CD14-positive monocyte (primary cell): ENCODE measurements around the gene CENPS. TPM values are rescaled to one million over a fixed set of nuclear protein-coding genes. Genes with fewer than 3 reads are reported as not detected.
A peak's percentile ranks its signal among the peaks of the same experiment; 100 is the strongest.

ENCODE experiments used
- DNase-seq, 3 donors: peaks; one replicate each; pipeline ENCODE4 v3.0.0-alpha.2; 2011 to 2022
- H2AFZ ChIP-seq: 2 replicates; pipeline ENCODE4 v1.6.0; 2012; ENCODE audit warnings: mild to moderate bottlenecking, low read depth, low read length, inconsistent platforms; ENCODE audit not compliant: insufficient read depth, poor library complexity, severe bottlenecking
- H3K27ac ChIP-seq, 2 donors: 1 replicate in 1 of 2; 2 replicates in 1 of 2; pipeline ENCODE4 v1.5.1; 2012 to 2013; ENCODE audit warnings: low read length in 2 of 2, control low read depth in 1 of 2, inconsistent platforms in 1 of 2, low read depth in 1 of 2, mild to moderate bottlenecking in 1 of 2
- H3K27me3 ChIP-seq, 2 donors: one replicate each; pipeline versions ENCODE4 v1.6.0 to v1.6.1; 2011 to 2013; ENCODE audit warnings: low read length in 2 of 2; ENCODE audit not compliant: control insufficient read depth in 2 of 2, insufficient read depth in 2 of 2
- H3K36me3 ChIP-seq, 2 donors: replicated peaks in 1 of 2; 1 replicate in 1 of 2; 2 replicates in 1 of 2; pipeline versions ENCODE4 v1.5.1 to v1.6.1; 2012 to 2013; ENCODE audit warnings: low read length in 2 of 2, control low read depth in 1 of 2, inconsistent platforms in 1 of 2, mild to moderate bottlenecking in 1 of 2; ENCODE audit not compliant: insufficient read depth in 2 of 2, control insufficient read depth in 1 of 2
- H3K4me1 ChIP-seq, 2 donors: 1 replicate in 1 of 2; 2 replicates in 1 of 2; pipeline versions ENCODE4 v1.5.1 to v1.6.1; 2012 to 2013; ENCODE audit warnings: low read length in 2 of 2, control low read depth in 1 of 2, inconsistent platforms in 1 of 2, mild to moderate bottlenecking in 1 of 2, moderate library complexity in 1 of 2; ENCODE audit not compliant: insufficient read depth in 2 of 2, control insufficient read depth in 1 of 2
- H3K4me2 ChIP-seq: replicated peaks from 2 replicates; pipeline ENCODE3; 2012; ENCODE audit warnings: low read length, moderate library complexity, mild to moderate bottlenecking; ENCODE audit not compliant: poor library complexity, severe bottlenecking; ENCODE audit errors: extremely low read depth
- H3K4me3 ChIP-seq, 3 experiments: fragments of 200-600 bp in 1 of 3; sonication (generic) in 1 of 3; replicated peaks in 1 of 3; 1 replicate in 2 of 3; 2 replicates in 1 of 3; pipeline ENCODE4 v1.5.1; 2011 to 2013; ENCODE audit warnings: low read length in 3 of 3, mild to moderate bottlenecking in 3 of 3, control low read depth in 2 of 3, low read depth in 2 of 3, inconsistent platforms in 1 of 3, moderate library complexity in 1 of 3
- H3K79me2 ChIP-seq: 2 replicates; pipeline ENCODE4 v1.6.0; 2012; ENCODE audit warnings: mild to moderate bottlenecking, control low read depth, inconsistent platforms, low read length, moderate library complexity; ENCODE audit not compliant: insufficient read depth
- H3K9ac ChIP-seq: 2 replicates; pipeline ENCODE4 v1.6.0; 2017; ENCODE audit warnings: low read length, mild to moderate bottlenecking; ENCODE audit not compliant: insufficient read depth, poor library complexity, severe bottlenecking
- H3K9me3 ChIP-seq, 2 donors: replicated peaks in 1 of 2; 1 replicate in 1 of 2; 2 replicates in 1 of 2; pipeline versions ENCODE4 v1.5.1 to v1.6.1; 2012 to 2013; ENCODE audit warnings: low read length in 2 of 2, control low read depth in 1 of 2; ENCODE audit not compliant: control insufficient read depth in 1 of 2, insufficient read depth in 1 of 2
- H4K20me1 ChIP-seq: 2 replicates; pipeline ENCODE4 v1.6.0; 2012; ENCODE audit warnings: mild to moderate bottlenecking, low read length, control low read depth, moderate library complexity; ENCODE audit not compliant: insufficient read depth
- H3K27ac Mint-ChIP-seq, 7 donors: one replicate each; pipeline ENCODE4 v1.8.0; 2020; ENCODE audit warnings: mild to moderate bottlenecking in 7 of 7, mixed read lengths in 7 of 7, moderate library complexity in 6 of 7, inconsistent platforms in 2 of 7
- H3K27me3 Mint-ChIP-seq, 3 donors: one replicate each; pipeline ENCODE4 v1.8.0; 2021 to 2022; ENCODE audit warnings: low read depth in 3 of 3, mild to moderate bottlenecking in 3 of 3, mixed read lengths in 3 of 3, moderate library complexity in 3 of 3, inconsistent platforms in 1 of 3
- H3K36me3 Mint-ChIP-seq, 2 donors: one replicate each; pipeline ENCODE4 v1.8.0; 2020; ENCODE audit warnings: mixed read lengths in 2 of 2, inconsistent platforms in 1 of 2, mild to moderate bottlenecking in 1 of 2
- H3K4me1 Mint-ChIP-seq: one replicate; pipeline ENCODE4 v1.8.0; 2020; ENCODE audit warnings: mild to moderate bottlenecking, mixed read lengths
- H3K4me3 Mint-ChIP-seq, 2 donors: one replicate each; pipeline ENCODE4 v1.8.0; 2020; ENCODE audit warnings: mild to moderate bottlenecking in 2 of 2, mixed read lengths in 2 of 2, moderate library complexity in 1 of 2
- H3K9me3 Mint-ChIP-seq, 7 donors: one replicate each; pipeline ENCODE4 v1.8.0; 2020 to 2022; ENCODE audit warnings: mixed read lengths in 7 of 7, mild to moderate bottlenecking in 6 of 7, moderate library complexity in 6 of 7, inconsistent platforms in 2 of 7
- WGBS: methylation state at CpG from one replicate; pipeline ENCODE4 v1.1.5; 2013; ENCODE audit warnings: missing lambda C conversion rate; ENCODE audit not compliant: insufficient coverage; 5-methylcytosine and 5-hydroxymethylcytosine counted together
- intact Hi-C, 2 donors: fragments of 100-400 bp; cut with micrococcal nuclease; formaldehyde crosslinking; loops; one replicate each; pipeline versions ENCODE4 v1.15.0 to v1.15.1; 2023
- polyA plus RNA-seq, 3 donors: library from polyadenylated mRNA; depleted of rRNA in 1 of 3; unstranded in 2 of 3; stranded (reverse) in 1 of 3; fragments of 300-500 nt in 2 of 3; fragments of >200 nt in 1 of 3; fragmentation: Illumina TruSeq in 2 of 3; gene quantifications; 1 replicate in 2 of 3; 2 replicates in 1 of 3; pipeline ENCODE4 v1.2.3, GENCODE V29; 2012 to 2021
- TF ChIP-seq, protein P1 (sequence below): fragments of 200-600 bp; IDR thresholded peaks from one replicate; pipeline ENCODE4 v1.8.0; 2022; ENCODE audit warnings: antibody characterized with exemption, mild to moderate bottlenecking

Gene CENPS
- polyA plus RNA-seq, 3 donors, result 0.48 to 3.5 (median 2.5) TPM

DNA sequence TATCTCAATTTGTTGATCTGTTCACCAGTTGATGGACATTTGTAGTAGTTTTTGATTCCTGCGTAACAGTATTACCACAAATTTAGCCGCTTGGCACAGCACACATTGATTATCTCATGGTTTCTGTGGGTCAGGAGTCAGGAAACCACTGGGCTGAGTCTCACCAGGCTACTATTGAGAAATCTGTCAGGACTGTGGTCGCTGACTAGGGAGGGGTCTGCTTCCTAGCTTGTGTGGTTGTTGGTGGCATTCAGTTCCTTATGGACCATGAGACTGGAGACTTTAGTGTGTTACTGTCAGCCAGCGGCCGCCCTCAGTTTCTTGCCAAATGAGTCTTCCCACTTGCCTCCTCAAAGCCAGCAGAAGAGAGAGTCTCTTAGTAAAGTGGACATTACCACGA is 54.3 kb downstream of the CENPS start:
- H3K36me3 Mint-ChIP-seq, result peaks cover 12 to 16% of the 10 kb centered on the region in 2 donors
- WGBS, result no CpG with 5 or more reads among the region's 6 CpGs
- intact Hi-C loops, result no loop called here
- H3K9ac ChIP-seq, result peak overlapping the region; percentile 51
- H4K20me1 ChIP-seq, result peaks cover under 1% of the 10 kb centered on the region
- no peaks in the 10 kb centered on the region for H3K27me3 ChIP-seq
- TF ChIP-seq, protein P1, sequence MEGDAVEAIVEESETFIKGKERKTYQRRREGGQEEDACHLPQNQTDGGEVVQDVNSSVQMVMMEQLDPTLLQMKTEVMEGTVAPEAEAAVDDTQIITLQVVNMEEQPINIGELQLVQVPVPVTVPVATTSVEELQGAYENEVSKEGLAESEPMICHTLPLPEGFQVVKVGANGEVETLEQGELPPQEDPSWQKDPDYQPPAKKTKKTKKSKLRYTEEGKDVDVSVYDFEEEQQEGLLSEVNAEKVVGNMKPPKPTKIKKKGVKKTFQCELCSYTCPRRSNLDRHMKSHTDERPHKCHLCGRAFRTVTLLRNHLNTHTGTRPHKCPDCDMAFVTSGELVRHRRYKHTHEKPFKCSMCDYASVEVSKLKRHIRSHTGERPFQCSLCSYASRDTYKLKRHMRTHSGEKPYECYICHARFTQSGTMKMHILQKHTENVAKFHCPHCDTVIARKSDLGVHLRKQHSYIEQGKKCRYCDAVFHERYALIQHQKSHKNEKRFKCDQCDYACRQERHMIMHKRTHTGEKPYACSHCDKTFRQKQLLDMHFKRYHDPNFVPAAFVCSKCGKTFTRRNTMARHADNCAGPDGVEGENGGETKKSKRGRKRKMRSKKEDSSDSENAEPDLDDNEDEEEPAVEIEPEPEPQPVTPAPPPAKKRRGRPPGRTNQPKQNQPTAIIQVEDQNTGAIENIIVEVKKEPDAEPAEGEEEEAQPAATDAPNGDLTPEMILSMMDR, result no peak
- peaks cover 86% of the 10 kb centered on the region for H3K79me2 ChIP-seq
- H3K4me2 ChIP-seq, result peak overlapping the region; percentile 32
- peak overlapping the region in 1 of 3 experiments; percentile 50 for H3K4me3 ChIP-seq
- peaks cover 3 to 8% of the 10 kb centered on the region in 2 donors for H3K36me3 ChIP-seq
- DNase-seq, result peak; percentile 54 to 70 (median 55)
- H3K27me3 Mint-ChIP-seq, result no peaks in the 10 kb centered on the region
- peaks cover 51% of the 10 kb centered on the region for H3K4me1 Mint-ChIP-seq
- peaks cover 0 to 13% of the 10 kb centered on the region in 2 donors for H3K9me3 ChIP-seq
- peak overlapping the region; percentile 61 to 79 for H3K4me3 Mint-ChIP-seq
- peak overlapping the region; percentile 27 to 81 for H3K27ac ChIP-seq
- H3K9me3 Mint-ChIP-seq, result peaks cover 4 to 11% (median 9%) of the 10 kb centered on the region in 7 donors
- H3K4me1 ChIP-seq, result peaks cover 20 to 46% of the 10 kb centered on the region in 2 donors
- peak overlapping the region; percentile 56 for H2AFZ ChIP-seq
- H3K27ac Mint-ChIP-seq, result peak overlapping the region; percentile 78 to 91 (median 88)

DNA sequence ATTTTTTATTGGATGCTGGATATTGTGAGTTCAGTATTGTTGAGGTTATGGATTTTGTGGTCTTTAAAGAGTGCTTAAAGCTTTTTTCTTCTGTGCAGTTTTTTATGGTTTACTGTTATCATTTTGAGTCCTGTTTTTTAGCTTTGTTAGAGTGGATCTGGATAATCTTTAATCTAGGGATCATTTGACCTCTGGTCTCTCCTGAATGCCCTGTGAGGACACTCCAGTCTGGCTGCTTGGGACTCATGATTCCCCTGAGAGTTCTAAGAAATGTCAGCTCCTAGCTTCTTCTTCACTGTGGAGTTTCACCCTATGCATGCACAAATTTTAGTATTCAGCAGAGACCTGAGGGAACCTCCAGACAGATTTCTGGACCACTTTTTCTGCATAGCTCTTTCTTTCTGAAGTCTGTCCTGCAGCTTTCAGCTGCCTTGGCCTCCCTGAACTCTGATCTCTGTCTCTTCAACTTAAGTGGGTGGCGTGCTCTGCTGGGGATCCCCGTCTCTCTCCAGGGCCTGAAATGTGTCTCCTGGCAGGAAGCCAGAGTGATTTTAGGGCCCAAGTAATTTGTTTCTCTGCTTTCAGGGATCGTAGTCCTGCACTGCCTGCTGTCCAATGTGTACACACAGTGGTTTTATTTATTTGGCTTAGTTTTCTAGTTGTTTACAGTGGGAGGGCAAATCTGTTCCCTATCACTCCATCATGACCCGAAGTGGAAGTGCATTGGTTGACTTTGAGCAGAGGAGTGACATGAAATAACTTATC is 59.2 kb downstream of the CENPS start:
- H3K4me3 Mint-ChIP-seq, result no peak overlapping the region
- TF ChIP-seq, protein P1, result no peak
- H2AFZ ChIP-seq, result no peak overlapping the region
- peaks cover 16 to 26% of the 10 kb centered on the region in 2 donors for H3K36me3 Mint-ChIP-seq
- H3K4me2 ChIP-seq, result no peak overlapping the region
- intact Hi-C loops, result loop anchor here in 1 of 2 donors (5.0 kb wide), 2 partner anchors 57 to 112 kb away; partner anchors contain the start of gene CENPS
- H3K79me2 ChIP-seq, result peaks cover 80% of the 10 kb centered on the region
- peaks cover 23% of the 10 kb centered on the region for H4K20me1 ChIP-seq
- H3K4me3 ChIP-seq, result no peak overlapping the region
- H3K4me1 Mint-ChIP-seq, result peaks cover 10% of the 10 kb centered on the region
- H3K9ac ChIP-seq, result no peak overlapping the region
- no peaks in the 10 kb centered on the region for H3K27me3 Mint-ChIP-seq
- no peak overlapping the region for H3K27ac ChIP-seq
- H3K27ac Mint-ChIP-seq, result peak overlapping the region in 2 of 7 donors; percentile 14 to 69
- no peaks in the 10 kb centered on the region for H3K27me3 ChIP-seq
- DNase-seq, result no peak
- WGBS, result 84% methylated on average over 2 of the region's 4 CpGs
- peaks cover 4 to 11% (median 9%) of the 10 kb centered on the region in 7 donors for H3K9me3 Mint-ChIP-seq
- peaks cover 11 to 18% of the 10 kb centered on the region in 2 donors for H3K36me3 ChIP-seq
- H3K9me3 ChIP-seq, result peaks cover 0 to 13% of the 10 kb centered on the region in 2 donors
- peaks cover 6 to 11% of the 10 kb centered on the region in 2 donors for H3K4me1 ChIP-seq
